Activated naive CD4-positive, alpha-beta T cell treated with anti-CD3 and anti-CD28 coated beads, Interleukin-2, amount 10 ng/mL, durations not matched to agents 5 hours and 36 hours (primary cell): ENCODE results near the gene GTPBP2. TPM values are rescaled to one million over a fixed set of nuclear protein-coding genes. Genes with fewer than 3 reads are reported as not detected.

Experiments
- total RNA-seq, 2 experiments: library from RNA; stranded (reverse); gene quantifications; one replicate each; pipeline ENCODE4 v1.2.3, GENCODE V29; 2021

Gene GTPBP2
- 10 to 100 TPM; 82.4 to 87.5 TPM for total RNA-seq

DNA sequence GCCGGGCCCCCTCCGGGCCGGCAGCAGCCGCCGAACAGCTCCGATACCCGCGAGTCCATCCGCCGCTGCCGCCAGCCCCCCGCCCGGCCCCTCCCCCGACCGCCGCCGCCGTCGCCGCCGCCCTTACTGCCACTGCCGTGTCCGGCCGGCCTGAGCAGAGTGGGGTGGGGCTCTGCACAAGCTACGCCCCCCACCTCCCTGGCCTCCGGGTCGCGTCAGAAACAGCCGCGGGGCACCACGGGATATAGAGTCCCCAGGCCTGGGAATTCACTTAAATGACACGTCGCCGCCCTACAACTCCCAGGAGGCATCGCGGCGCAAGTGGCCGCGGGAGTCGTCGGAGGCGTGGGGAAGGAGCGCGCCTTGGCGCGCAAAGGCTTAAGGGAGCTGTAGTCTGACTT is at the start of gene GTPBP2:
Gene GTPBP2 (minus strand): TSS at position 161 of the 401 bp plus-strand sequence. CDS start 102 bp downstream, at position 59.

DNA sequence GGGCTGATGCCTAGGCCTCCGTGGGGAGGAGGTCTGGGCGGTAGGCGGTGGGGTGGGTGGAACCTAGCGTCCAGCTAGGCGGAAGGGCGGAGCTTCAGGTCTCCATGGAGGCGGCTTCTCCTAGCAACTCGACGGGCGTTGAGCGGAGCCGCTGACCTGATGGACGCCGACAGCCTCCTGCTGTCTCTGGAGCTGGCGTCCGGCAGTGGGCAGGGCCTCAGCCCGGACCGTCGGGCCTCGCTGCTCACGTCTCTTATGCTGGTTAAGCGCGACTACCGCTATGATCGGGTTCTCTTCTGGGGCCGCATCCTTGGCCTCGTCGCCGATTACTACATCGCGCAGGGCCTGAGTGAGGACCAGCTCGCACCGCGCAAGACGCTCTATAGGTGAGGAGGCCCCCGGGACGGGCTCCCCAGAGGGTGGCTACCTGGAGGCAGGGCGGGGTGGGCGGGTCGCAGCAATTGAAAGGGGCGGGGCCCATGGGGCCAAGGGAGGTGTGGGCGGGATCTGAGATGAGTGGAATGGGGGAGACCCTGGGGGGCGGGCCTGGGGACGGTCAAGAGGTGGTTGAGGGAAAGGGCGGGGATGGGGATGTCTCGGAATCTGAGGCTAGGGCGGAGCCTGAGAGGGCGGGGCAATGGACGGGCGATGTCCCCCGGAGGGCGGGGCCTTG is 16.0 kb upstream of the GTPBP2 start, which contains the start of gene RSPH9:
Gene RSPH9 (plus strand): TSS at position 97 of the 673 bp plus-strand sequence. CDS start 63 bp downstream, at position 160.

GRCh38 chr6:43635387-43636307 is 6.6 kb upstream of the GTPBP2 start, which contains the start of gene MAD2L1BP:
Gene MAD2L1BP, plus strand, starts transcription at chr6:43635840. Its CDS starts 36 bp downstream, at chr6:43635876.

GRCh38 chr6:43575772-43576551 is 53.1 kb downstream of the GTPBP2 start, which contains the start of the genes POLH and XPO5:
Gene POLH, plus strand, starts transcription at chr6:43576185. Its CDS starts 6,135 bp downstream, at chr6:43582320.
Gene XPO5, minus strand, starts transcription at chr6:43576038. Its CDS starts 174 bp downstream, at chr6:43575864.

Other genes starting within 250 kb of the GTPBP2 start
- 10 to 100 TPM; 42.2 to 48.8 TPM for gene ABCC10, start 201.7 kb downstream of the GTPBP2 start, total RNA-seq
- under 1 TPM; 0.43 to 0.55 TPM for gene DLK2, start 173.7 kb downstream of the GTPBP2 start, total RNA-seq
- 10 to 100 TPM; 35.9 to 39.7 TPM for gene TJAP1, start 151.7 kb downstream of the GTPBP2 start, total RNA-seq
- under 1 TPM; 0.14 to 0.33 TPM for gene LRRC73, start 118.9 kb downstream of the GTPBP2 start, total RNA-seq
- 10 to 100 TPM; 63.2 to 69.1 TPM for gene YIPF3, start 112.3 kb downstream of the GTPBP2 start, total RNA-seq
- 10 to 100 TPM; 30.0 to 36.2 TPM for gene POLR1C, start 112.2 kb downstream of the GTPBP2 start, total RNA-seq
- 10 to 100 TPM; 49.0 to 49.5 TPM for gene XPO5, start 53.2 kb downstream of the GTPBP2 start, total RNA-seq
- 10 to 100 TPM; 67.9 to 70.9 TPM for gene POLH, start 53.1 kb downstream of the GTPBP2 start, total RNA-seq
- gene MAD2L1BP, start 6.6 kb upstream of the GTPBP2 start, total RNA-seq = 10 to 100 TPM; 34.8 to 35.6 TPM
- gene RSPH9, start 15.8 kb upstream of the GTPBP2 start, total RNA-seq = not detected
- gene MRPS18A, start 58.5 kb upstream of the GTPBP2 start, total RNA-seq = 10 to 100 TPM; 36.3 to 37.3 TPM
- gene VEGFA, start 140.9 kb upstream of the GTPBP2 start, total RNA-seq = 10 to 100 TPM; 54.9 to 59.1 TPM